Activated gamma-delta T cell treated with anti-CD3 and anti-CD28 coated beads, Interleukin-2, amount 50 U/mL, for 16 hours (primary cell): ENCODE results near the gene SNCAIP.

Experiments used
- DNase-seq: peaks from one replicate; pipeline ENCODE4 v3.0.0-alpha.2; 2020; ENCODE audit warnings: low read depth

The SNCAIP gene

GRCh38 chr5:122500245-122501088 lies 188.4 kb downstream of the SNCAIP start:
- DNase-seq: no peak

DNA sequence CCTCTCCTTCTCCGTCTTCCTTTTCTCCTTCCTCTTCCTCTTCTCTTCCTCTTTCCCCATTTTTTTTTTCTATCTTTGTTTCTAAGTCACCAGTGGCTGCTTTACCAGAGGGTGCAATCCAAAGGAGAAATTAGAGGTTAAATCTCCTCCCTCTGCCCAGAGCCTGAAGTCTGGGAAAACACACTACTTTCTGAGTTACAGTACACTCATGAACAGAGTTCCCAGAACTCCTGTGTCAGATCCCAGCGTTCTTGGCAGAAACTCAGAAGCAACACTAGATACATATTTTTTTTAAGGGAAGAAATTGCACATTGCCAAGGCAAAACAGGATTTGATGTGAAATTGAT lies 189.0 kb downstream of the SNCAIP start:
- DNase-seq: no peak

GRCh38 chr5:122507045-122507444 lies 195.0 kb downstream of the SNCAIP start:
- no peak for DNase-seq

DNA sequence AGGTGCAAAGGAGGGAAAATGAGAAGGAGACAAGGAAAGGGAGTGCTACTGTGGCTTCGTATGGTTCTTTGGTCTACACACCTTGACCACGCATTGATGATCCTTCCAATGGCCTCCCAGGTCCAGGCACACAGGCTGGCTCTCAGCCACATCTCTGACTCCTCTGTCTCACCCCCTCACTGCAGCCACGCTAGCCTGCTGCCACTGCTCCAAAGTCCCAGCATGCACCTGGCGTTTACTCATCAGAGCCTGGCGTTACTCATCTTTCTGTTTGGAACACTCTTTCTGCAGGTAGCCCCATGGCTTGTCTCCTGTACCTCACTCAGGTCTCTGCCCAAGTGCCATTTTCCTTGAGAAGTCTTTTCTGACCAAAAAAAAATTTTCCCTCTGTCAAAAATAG lies 195.5 kb downstream of the SNCAIP start:
- DNase-seq: no peak

GRCh38 chr5:122508623-122509022 lies 196.6 kb downstream of the SNCAIP start:
- DNase-seq: no peak
